Muscle of back (tissue), 11 donors: ENCODE results near the gene FAT1. TPM values are rescaled to one million over a fixed set of nuclear protein-coding genes. Genes with fewer than 3 reads are reported as not detected.

Source experiments
- DNase-seq, 3 donors: peaks; one replicate each; pipeline versions ENCODE4 v3.0.0 to v3.0.0-alpha.2; 2013
- polyA plus RNA-seq, 10 donors: library from polyadenylated mRNA; unstranded; fragments of 120-200 nt; gene quantifications; one replicate each; pipeline ENCODE4 v1.2.1, GENCODE V29; 2013; ENCODE audit not compliant: insufficient read length in 10 of 10

Gene FAT1
- polyA plus RNA-seq, 10 donors = 70.6 to 132 (median 103) TPM

GRCh38 chr4:186623546-186623945 lies 100.1 kb downstream of the FAT1 start:
- no peak for DNase-seq

- peak; percentile 22 to 38 (median 29) for DNase-seq
These were observed 100.7 kb downstream of the FAT1 start for GRCh38 chr4:186622788-186623464.

- DNase-seq = peak in 1 of 3 donors; percentile 82
These were observed 101.6 kb downstream of the FAT1 start for GRCh38 chr4:186621959-186622553.

- no peak for DNase-seq
These were observed 104.6 kb downstream of the FAT1 start for GRCh38 chr4:186619088-186619487.

- no peak for DNase-seq
These were observed 105.7 kb downstream of the FAT1 start for GRCh38 chr4:186617921-186618320.

- no peak for DNase-seq
These were observed 116.2 kb downstream of the FAT1 start for GRCh38 chr4:186607490-186607889.

GRCh38 chr4:186606591-186606992 lies 117.1 kb downstream of the FAT1 start:
- peak in 1 of 3 donors; percentile 22 for DNase-seq

GRCh38 chr4:186605261-186605865 lies 118.3 kb downstream of the FAT1 start:
- DNase-seq = no peak

GRCh38 chr4:186604124-186604807 lies 119.4 kb downstream of the FAT1 start:
- no peak for DNase-seq

GRCh38 chr4:186602978-186603377 lies 120.7 kb downstream of the FAT1 start:
- no peak for DNase-seq

- DNase-seq = no peak
These were observed 124.2 kb downstream of the FAT1 start for GRCh38 chr4:186599483-186599882.

GRCh38 chr4:186598686-186599085 lies 125.0 kb downstream of the FAT1 start:
- no peak for DNase-seq

GRCh38 chr4:186596850-186597390 lies 126.7 kb downstream of the FAT1 start:
- no peak for DNase-seq

GRCh38 chr4:186596346-186596745 lies 127.3 kb downstream of the FAT1 start:
- DNase-seq = no peak

- DNase-seq = no peak
These were observed 130.1 kb downstream of the FAT1 start for GRCh38 chr4:186593587-186593973.

GRCh38 chr4:186592966-186593586 lies 130.6 kb downstream of the FAT1 start:
- peak in 1 of 3 donors; percentile 34 for DNase-seq

GRCh38 chr4:186592445-186592844 lies 131.2 kb downstream of the FAT1 start:
- DNase-seq = no peak

GRCh38 chr4:186591651-186592050 lies 132.0 kb downstream of the FAT1 start:
- no peak for DNase-seq

GRCh38 chr4:186588503-186588902 lies 135.2 kb downstream of the FAT1 start:
- DNase-seq = no peak

GRCh38 chr4:186587416-186588018 lies 136.1 kb downstream of the FAT1 start:
- peak; percentile 46 to 79 (median 78) for DNase-seq

- DNase-seq = no peak
These were observed 137.5 kb downstream of the FAT1 start for GRCh38 chr4:186586205-186586604.
